GM21367 (cell line): ENCODE measurements around the gene PRR23B.
"Not testable (repeated sequence)": the region's sequence is repeated elsewhere in the genome, so short reads cannot be mapped to it uniquely, and the experiment has no call there.

Experiments used
- ATAC-seq: cut with Tn5 transposase; IDR thresholded peaks from one replicate; pipeline ENCODE4 v1.9.1; 2021; ENCODE audit not compliant: unreplicated experiment

PRR23B gene

GRCh38 chr3:139020868-139021234 is at the start of gene PRR23B:
TSS of gene PRR23B (minus strand) at chr3:139020926. CDS start at chr3:139020661, 265 bp downstream.
- ATAC-seq = no peak

- no peak for ATAC-seq
These were observed 42.2 kb upstream of the PRR23B start for GRCh38 chr3:139062918-139063317.

- ATAC-seq = no peak
These were observed 32.3 kb upstream of the PRR23B start for GRCh38 chr3:139052802-139053600.

GRCh38 chr3:139044366-139045210 is 23.9 kb upstream of the PRR23B start, which contains the start of gene PRR23C:
TSS of gene PRR23C (minus strand) at chr3:139044892. CDS start at chr3:139044620, 272 bp downstream.
- no peak for ATAC-seq

- no peak for ATAC-seq
These were observed 23.0 kb upstream of the PRR23B start for GRCh38 chr3:139043554-139044365.

GRCh38 chr3:139037478-139037877 is 16.8 kb upstream of the PRR23B start:
- ATAC-seq = no peak

GRCh38 chr3:139032326-139033002 is 11.7 kb upstream of the PRR23B start:
- ATAC-seq = no peak

- ATAC-seq = not testable (repeated sequence)
These were observed 9.8 kb upstream of the PRR23B start for GRCh38 chr3:139030576-139030975.

GRCh38 chr3:139024968-139025367 is 4.2 kb upstream of the PRR23B start:
- no peak for ATAC-seq

- no peak for ATAC-seq
These were observed 474 bp downstream of the PRR23B start for GRCh38 chr3:139020036-139020867.

GRCh38 chr3:139016430-139017048 is 4.2 kb downstream of the PRR23B start:
- no peak for ATAC-seq

GRCh38 chr3:139006051-139006716 is 14.5 kb downstream of the PRR23B start, which contains the start of gene PRR23A:
TSS of gene PRR23A (minus strand) at chr3:139006268. CDS start at chr3:139006268, 0 bp downstream.
- ATAC-seq = no peak

- no peak for ATAC-seq
These were observed 15.3 kb downstream of the PRR23B start for GRCh38 chr3:139005356-139005993.

GRCh38 chr3:138995706-138996105 is 25.0 kb downstream of the PRR23B start:
- ATAC-seq = no peak

- ATAC-seq = no peak
These were observed 33.5 kb downstream of the PRR23B start for GRCh38 chr3:138987181-138987580.

- no peak for ATAC-seq
These were observed 34.8 kb downstream of the PRR23B start for GRCh38 chr3:138985932-138986331.

- no peak for ATAC-seq
These were observed 35.9 kb downstream of the PRR23B start for GRCh38 chr3:138984816-138985215.

GRCh38 chr3:138976047-138976446 is 44.7 kb downstream of the PRR23B start:
- no peak for ATAC-seq
